NCI-H748 treated with DMSO at 0.1 percent for 48 hours (cell line): ENCODE data around the gene TRH.
"Not testable (repeated sequence)": the region's sequence is repeated elsewhere in the genome, so short reads cannot be mapped to it uniquely, and the experiment has no call there.

Source experiments
- DNase-seq: peaks from one replicate; lab custom pipeline; 2025; lab: John Stamatoyannopoulos, UW

Gene TRH

DNA sequence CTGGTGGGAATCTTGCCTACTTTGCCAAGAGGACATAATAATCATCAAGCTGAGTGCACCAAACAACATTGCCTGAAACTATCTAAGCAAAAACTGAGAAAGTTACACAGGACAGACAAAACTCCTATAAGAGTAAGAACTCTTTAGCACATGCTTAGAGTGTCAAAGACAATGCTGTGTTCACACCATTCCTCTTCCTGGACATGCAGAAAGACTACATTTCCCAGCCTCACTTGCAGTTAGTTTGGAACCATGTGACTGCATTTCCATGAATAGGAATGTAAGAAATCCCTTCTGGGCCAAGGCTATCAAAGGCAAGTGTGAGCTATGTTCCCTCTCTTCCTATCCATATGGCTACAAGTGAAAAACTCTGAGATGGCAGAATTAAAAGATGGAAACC, 37.6 kb downstream of the TRH start:
- DNase-seq = not testable (repeated sequence)

DNA sequence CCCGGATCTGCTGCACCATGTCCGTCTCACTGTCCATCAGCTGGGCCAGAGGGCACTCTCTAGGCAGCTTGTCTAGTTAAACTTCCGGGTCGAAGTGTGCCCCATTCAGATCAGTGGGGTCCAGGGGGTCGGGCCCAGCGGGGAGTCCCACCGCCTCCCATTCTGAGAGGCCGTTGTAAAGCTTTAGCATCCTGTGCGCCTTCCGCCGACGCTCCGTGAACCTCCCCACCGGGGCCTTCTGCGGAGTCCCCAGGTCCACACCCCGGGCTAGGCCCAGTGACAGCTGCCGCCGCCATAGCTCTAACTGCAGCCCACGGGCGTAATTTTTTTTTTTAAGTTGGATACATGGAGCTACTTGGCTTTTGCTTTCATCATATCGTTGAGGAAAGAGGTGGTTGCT, 38.7 kb downstream of the TRH start:
- not testable (repeated sequence) for DNase-seq

GRCh38 chr3:130014526-130014925, 40.0 kb downstream of the TRH start:
- no peak for DNase-seq

- not testable (repeated sequence) for DNase-seq
Observed at GRCh38 chr3:130017661-130018060, 43.1 kb downstream of the TRH start.

- DNase-seq = not testable (repeated sequence)
Observed at GRCh38 chr3:130026146-130026829, 51.8 kb downstream of the TRH start.

DNA sequence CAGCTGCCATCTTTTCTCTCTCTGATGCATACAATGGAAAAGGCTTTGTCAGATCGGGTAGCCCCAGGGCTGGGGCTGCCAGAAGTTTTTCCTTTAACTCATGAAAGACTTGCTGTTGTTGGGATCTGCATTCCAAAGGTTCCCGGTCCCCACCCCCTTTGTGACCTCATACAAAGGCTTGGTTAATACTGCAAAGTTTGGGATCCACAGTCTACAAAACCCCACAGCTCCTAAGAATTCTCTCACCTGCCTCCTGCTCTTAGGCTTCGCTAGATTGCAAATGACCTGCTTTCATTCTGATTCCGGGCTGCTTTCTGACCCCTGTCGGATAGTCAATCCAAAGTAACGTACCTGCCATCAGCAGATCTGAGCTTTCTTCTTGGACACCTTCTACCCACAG, 52.9 kb downstream of the TRH start:
- DNase-seq = not testable (repeated sequence)
